Measurements from ENCODE around the gene DTHD1. TPM values are rescaled to one million over a fixed set of nuclear protein-coding genes. Genes with fewer than 3 reads are reported as not detected.
A peak's percentile ranks its signal among the peaks of the same experiment; 100 is the strongest.

Gene DTHD1
- total RNA-seq, 3 donors from 2014 or later (not counting 1 experiment from before 2014, with no cell fraction given): 67.0 to 95.4 (median 81.5) TPM

DNA sequence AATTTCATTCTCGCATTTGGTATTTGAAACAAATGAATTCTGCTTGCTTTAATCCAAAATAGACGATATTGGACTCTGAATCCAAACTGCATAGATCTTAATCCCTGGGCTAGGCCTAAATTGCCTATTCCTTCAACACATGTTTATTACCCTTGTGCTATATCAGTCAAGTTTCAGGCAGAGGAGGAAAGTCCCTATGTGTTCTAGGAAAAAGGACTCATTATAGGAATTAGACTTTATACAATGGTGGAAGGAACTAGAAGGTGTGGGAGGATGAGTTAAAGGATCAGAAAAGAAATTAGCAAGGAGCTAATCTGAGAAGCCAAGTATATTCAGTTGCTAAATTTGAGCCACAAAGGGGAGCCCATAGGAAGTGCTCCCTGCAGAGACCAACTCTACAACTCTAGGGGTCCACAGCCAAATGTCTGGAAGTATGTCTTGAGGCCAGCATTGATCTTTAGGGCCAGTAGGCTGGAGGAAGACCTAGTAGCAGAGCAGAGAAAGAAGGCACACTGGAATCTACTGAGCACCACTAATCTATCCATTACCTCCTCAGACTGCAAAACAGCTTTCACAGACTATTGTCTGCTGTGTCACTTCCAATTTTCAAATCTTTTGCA, 17.1 kb upstream of the DTHD1 start:
- WGBS (ENCODE audit: insufficient coverage): 96% methylated on average over 2 of the region's 2 CpGs
- TF ChIP-seq, protein P1, sequence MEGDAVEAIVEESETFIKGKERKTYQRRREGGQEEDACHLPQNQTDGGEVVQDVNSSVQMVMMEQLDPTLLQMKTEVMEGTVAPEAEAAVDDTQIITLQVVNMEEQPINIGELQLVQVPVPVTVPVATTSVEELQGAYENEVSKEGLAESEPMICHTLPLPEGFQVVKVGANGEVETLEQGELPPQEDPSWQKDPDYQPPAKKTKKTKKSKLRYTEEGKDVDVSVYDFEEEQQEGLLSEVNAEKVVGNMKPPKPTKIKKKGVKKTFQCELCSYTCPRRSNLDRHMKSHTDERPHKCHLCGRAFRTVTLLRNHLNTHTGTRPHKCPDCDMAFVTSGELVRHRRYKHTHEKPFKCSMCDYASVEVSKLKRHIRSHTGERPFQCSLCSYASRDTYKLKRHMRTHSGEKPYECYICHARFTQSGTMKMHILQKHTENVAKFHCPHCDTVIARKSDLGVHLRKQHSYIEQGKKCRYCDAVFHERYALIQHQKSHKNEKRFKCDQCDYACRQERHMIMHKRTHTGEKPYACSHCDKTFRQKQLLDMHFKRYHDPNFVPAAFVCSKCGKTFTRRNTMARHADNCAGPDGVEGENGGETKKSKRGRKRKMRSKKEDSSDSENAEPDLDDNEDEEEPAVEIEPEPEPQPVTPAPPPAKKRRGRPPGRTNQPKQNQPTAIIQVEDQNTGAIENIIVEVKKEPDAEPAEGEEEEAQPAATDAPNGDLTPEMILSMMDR (IDR thresholded peaks at IDR 0.05): no peak
- Histone ChIP-seq H3K27me3 (ENCODE audit: control insufficient read depth, insufficient read depth, low read length) (no peaks in the 10 kb centered on the region), H3K9me3 (ENCODE audit: control insufficient read depth, insufficient read depth, low read length) (no peaks in the 10 kb centered on the region), H3K27ac (ENCODE audit: low read length) (no peak overlapping the region), H3K36me3 (ENCODE audit: control insufficient read depth, insufficient read depth, low read length) (no peaks in the 10 kb centered on the region), H3K4me3 (ENCODE audit: low read length) (no peak overlapping the region), H3K4me1 (ENCODE audit: control insufficient read depth, insufficient read depth, low read length) (peaks cover 2% of the 10 kb centered on the region)
- ATAC-seq (no peak), DNase-seq (no peak)
- Mint-ChIP-seq H3K27ac (no peak overlapping the region), H3K4me1 (peaks cover 29 to 32% of the 10 kb centered on the region in 2 donors), H3K4me3 (no peak overlapping the region), H3K27me3 (ENCODE audit: low read depth in 2 of 2) (no peaks in the 10 kb centered on the region), H3K36me3 (no peaks in the 10 kb centered on the region), H3K9me3 (no peaks in the 10 kb centered on the region)
- intact Hi-C loops (cut with micrococcal nuclease): no loop called here

DNA sequence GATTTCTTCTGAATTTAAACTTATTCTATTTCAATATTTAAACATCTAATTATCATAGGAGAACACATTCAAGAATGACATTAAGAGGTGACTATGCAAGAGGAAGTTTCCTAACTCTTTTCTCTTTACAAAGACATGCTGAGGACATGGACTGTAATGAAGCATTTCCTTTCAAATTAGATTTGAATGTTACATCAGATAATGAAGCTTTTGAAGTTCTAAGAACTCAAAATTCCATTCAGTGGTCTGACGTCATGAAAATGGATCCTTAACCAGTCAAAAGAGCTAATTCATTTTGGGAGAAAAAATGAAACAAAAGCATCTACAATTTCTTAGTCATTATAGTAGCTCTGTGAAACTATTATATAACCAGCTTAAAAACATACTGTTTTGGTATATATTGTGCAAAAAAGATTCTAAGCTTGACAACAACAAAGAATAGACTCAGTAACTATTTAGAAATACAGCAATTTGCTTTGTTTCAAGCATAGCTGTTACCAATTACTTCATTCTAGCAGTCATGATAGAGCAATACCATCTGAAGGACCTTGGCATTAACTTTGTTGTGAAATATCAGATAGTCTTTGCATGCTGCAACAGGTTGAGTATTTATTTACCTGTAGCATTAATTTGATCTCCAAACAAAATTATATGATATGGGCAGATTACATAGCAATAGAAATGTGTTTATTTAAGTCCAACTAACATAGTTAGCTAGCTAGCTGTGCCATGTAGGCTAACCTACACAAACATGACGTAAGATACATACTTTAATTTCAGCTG, 13.7 kb upstream of the DTHD1 start:
- Histone ChIP-seq H3K4me1 (ENCODE audit: control insufficient read depth, insufficient read depth, low read length) (peaks cover 2% of the 10 kb centered on the region), H3K27ac (ENCODE audit: low read length) (peak overlapping the region; percentile 87), H3K4me3 (ENCODE audit: low read length) (no peak overlapping the region), H3K9me3 (ENCODE audit: control insufficient read depth, insufficient read depth, low read length) (no peaks in the 10 kb centered on the region), H3K36me3 (ENCODE audit: control insufficient read depth, insufficient read depth, low read length) (no peaks in the 10 kb centered on the region), H3K27me3 (ENCODE audit: control insufficient read depth, insufficient read depth, low read length) (no peaks in the 10 kb centered on the region)
- Mint-ChIP-seq H3K27ac (peak overlapping the region; percentile 94 to 95), H3K36me3 (no peaks in the 10 kb centered on the region), H3K4me3 (no peak overlapping the region), H3K27me3 (ENCODE audit: low read depth in 2 of 2) (no peaks in the 10 kb centered on the region), H3K4me1 (peaks cover 32 to 34% of the 10 kb centered on the region in 2 donors), H3K9me3 (no peaks in the 10 kb centered on the region)
- TF ChIP-seq, protein P1 (IDR thresholded peaks at IDR 0.05): no peak
- intact Hi-C loops (cut with micrococcal nuclease): loop anchor here (2.0 kb wide), 2 partner anchors 13 to 19 kb away; no protein-coding TSS in a partner anchor
- DNase-seq: peak in 1 of 2 donors; percentile 49
- ATAC-seq: no peak
- 39% methylated on average over 2 of the region's 2 CpGs for WGBS (ENCODE audit: insufficient coverage)

DNA sequence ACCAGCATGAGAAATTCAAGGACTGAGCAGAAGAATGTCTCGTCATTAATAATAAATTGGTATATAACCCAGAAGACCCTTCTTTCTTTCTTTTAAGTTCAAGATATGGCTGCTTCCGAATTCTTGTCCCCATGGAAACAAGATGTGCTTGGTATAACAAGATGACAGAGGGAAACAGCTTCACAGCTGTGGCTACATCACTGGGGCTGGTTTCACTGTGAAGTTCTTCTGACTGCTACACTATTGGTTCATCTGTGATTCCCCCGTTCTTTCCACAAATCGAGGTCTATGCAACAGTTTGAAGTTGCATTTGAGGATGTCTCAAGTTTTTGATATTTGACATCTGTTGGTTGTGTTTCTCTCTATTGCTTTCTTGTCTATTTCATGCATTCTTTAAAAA, 12.3 kb upstream of the DTHD1 start:
- peak overlapping the region; percentile 54 for H3K4me3 Mint-ChIP-seq
- DNase-seq (peak; percentile 35 to 87), ATAC-seq (peak; percentile 94 to 99 (median 97))
- TF ChIP-seq, protein P1 (IDR thresholded peaks at IDR 0.05): no peak
- Histone ChIP-seq H3K27me3 (ENCODE audit: control insufficient read depth, insufficient read depth, low read length) (no peaks in the 10 kb centered on the region), H3K9me3 (ENCODE audit: control insufficient read depth, insufficient read depth, low read length) (no peaks in the 10 kb centered on the region), H3K36me3 (ENCODE audit: control insufficient read depth, insufficient read depth, low read length) (no peaks in the 10 kb centered on the region), H3K4me3 (ENCODE audit: low read length) (no peak overlapping the region), H3K27ac (ENCODE audit: low read length) (peak overlapping the region; percentile 87), H3K4me1 (ENCODE audit: control insufficient read depth, insufficient read depth, low read length) (peaks cover 2% of the 10 kb centered on the region)
- intact Hi-C loops (cut with micrococcal nuclease): loop anchor here (1.0 to 2.0 kb wide), 3 partner anchors 12 to 18 kb away; partner anchors contain the start of gene DTHD1
- H3K27ac Mint-ChIP-seq: peak overlapping the region; percentile 94 to 95
- WGBS (ENCODE audit: insufficient coverage): 32% methylated on average over 3 of the region's 4 CpGs
- peaks cover 32 to 34% of the 10 kb centered on the region in 2 donors for H3K4me1 Mint-ChIP-seq
- H3K9me3 Mint-ChIP-seq: no peaks in the 10 kb centered on the region
- no peaks in the 10 kb centered on the region for H3K36me3 Mint-ChIP-seq
- H3K27me3 Mint-ChIP-seq (ENCODE audit: low read depth in 2 of 2): no peaks in the 10 kb centered on the region
